HCEC 1CT (cell line): ENCODE results near the gene NRM.
"Not testable (repeated sequence)": the region's sequence is repeated elsewhere in the genome, so short reads cannot be mapped to it uniquely, and the experiment has no call there.

ENCODE experiments used
- DNase-seq: peaks from one replicate; pipeline ENCODE4 v3.0.0-alpha.2; 2017

NRM gene

GRCh38 chr6:30664994-30665767, 25.6 kb downstream of the NRM start:
- DNase-seq, result no peak

DNA sequence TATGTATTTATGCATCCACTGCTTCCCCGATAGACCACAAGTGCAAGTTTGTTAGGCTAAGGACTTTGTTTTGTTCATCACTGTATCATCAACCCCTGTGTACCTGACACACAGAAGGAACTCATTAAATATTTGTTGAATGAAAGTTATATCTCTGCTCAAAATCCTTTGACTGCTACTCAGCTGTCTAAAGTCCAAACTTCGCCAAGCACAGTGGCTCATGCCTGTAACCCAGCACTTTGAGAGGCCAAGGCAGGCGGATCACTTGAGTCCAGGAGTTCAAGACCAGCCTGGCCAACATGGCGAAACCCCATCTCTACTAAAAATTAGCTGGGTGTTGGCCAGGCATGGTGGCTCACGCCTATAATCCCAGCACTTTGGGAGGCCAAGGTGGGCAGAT, 32.9 kb downstream of the NRM start:
- not testable (repeated sequence) for DNase-seq

DNA sequence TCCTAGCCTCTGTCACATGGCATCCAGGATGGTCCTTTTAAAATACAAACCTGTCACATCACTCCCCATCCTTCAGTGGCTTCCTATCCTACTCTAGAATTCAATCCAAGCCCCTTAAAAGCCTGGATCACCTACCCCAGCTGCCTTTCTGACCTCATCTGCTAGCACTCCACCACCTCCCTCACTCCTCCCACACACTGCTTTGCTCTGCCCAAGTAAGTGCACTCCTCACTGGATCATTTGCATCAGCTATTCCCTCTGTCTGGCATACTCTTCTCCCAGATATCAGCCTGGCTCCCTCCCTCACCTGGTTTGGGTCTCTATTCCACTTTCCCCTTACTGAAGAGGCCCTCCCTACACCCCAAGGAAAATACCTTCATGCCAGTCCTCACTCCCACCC, 33.3 kb downstream of the NRM start:
- DNase-seq, result no peak

GRCh38 chr6:30656513-30656912, 34.3 kb downstream of the NRM start:
- no peak for DNase-seq

DNA sequence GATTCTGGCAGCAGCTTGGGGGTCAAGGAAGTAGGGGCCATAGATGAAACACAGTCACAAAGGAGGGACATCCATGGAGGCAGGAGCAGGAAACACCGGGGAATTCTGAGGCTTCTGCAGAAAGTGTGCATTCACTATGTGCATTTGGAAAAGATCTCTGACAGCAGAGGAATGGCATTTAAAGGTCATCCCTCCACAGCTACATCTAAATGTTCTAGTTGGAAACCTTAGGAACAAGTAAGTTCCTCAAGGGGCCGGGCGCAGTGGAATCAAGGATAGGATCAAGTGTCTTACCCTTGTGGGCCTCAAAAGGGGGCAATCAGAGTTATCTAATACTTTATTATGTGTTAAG, 35.1 kb downstream of the NRM start:
- DNase-seq, result no peak

DNA sequence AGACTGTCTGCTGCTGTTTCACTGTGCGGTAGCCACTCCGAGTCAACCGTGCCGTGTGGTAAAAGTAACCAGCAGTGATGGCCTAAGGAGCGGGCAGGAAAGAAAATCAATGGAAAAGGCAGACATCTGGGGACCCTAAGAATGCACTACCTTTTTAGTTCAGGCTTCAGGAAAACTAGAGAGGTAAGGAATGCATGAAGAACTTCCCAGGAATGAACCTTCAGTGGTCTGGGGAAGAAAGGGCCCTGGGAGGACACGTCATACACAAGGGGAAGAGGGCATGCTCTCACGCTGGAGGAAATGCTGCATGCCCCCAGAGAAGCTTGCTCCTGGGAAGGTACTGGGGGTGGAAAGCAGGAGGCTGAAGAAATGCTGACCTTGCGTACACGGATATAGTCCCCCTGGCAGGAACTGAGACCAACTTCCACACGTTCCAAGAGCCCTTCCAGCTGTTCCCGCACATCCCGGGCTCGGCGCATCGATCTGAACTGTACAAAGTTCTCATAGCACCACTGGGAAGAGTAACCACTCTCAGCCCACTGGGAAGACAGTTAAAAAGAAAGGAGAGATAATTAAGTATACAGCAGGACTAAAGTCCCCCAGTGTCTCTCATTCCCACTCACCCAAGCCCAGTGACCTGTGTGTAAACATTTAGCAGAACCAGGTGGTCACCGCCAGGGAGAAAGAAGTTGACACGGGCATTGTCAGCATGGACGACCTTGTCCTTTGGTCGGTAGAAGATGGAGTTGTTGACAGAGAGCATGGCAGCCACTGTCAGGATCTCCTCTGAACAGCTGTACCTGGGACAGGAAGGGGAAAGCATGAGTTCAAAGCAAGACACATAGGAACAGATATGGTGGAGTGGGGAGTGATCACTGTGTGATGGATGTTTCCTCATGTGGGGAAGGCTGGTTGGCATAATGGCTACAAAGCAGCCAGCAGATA, 35.7 kb downstream of the NRM start:
- DNase-seq, result no peak

DNA sequence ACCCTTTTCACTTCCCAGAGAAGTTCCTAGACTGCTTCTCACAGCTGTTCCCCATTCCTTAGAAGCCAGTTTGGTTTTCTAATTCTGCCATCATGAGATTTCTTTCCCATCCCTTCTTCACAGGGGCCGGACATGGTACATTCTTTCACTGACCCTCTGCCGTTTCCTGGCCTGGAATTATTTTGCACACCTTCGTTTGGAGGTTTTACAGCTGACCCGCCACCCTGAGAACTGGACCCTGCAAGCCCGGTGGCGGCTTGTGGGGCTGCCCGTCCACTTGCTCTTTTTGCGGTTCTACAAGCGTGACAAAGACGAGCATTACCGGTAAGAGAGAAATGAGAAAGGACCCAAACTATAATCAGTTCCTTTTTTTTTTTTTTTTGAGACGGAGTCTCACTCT, 39.6 kb downstream of the NRM start:
- DNase-seq, result no peak

DNA sequence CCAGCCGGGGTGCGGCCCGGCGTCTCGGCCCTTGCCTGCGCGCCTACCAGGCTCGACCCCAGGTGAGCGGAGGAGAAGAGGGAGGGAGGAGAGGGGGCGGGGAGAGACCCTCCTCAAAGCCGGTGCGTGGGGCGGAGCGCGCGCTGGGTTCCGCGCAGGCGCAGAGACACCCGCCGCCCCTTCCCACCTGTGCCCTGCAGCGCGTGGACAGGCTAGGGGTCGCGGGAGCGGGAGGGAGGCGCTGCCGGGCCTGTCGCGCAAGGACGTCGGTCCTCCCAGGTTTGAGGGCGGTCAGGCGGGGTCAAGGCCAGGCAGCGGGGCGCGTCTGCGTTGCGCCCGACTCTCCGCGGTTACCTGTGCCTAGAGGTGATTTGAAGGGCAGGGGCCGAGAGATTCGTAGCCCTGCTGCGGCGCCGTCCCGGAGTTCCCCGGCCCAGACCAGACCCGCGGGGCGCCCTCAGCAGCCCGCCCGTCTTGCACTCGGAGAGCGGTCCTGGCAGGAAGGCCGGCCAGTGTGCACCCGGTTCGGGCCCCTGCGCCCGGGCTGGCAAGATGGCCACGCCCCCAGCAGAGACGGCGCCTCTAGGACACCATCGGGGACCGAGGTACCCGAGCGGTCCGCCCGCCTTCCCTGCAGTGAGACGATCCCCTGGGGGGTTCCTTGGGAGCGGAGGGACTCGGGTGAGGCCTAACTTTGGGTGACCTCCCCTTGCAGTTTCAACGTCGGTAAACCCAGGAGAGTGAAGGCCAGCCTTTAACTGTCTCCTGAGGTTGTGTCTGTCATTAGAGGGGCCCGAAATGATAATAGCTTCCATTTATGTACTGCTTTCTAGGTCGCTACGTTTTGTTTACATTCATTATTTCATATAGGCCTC, 43.3 kb downstream of the NRM start:
- DNase-seq, result peak; percentile 49

DNA sequence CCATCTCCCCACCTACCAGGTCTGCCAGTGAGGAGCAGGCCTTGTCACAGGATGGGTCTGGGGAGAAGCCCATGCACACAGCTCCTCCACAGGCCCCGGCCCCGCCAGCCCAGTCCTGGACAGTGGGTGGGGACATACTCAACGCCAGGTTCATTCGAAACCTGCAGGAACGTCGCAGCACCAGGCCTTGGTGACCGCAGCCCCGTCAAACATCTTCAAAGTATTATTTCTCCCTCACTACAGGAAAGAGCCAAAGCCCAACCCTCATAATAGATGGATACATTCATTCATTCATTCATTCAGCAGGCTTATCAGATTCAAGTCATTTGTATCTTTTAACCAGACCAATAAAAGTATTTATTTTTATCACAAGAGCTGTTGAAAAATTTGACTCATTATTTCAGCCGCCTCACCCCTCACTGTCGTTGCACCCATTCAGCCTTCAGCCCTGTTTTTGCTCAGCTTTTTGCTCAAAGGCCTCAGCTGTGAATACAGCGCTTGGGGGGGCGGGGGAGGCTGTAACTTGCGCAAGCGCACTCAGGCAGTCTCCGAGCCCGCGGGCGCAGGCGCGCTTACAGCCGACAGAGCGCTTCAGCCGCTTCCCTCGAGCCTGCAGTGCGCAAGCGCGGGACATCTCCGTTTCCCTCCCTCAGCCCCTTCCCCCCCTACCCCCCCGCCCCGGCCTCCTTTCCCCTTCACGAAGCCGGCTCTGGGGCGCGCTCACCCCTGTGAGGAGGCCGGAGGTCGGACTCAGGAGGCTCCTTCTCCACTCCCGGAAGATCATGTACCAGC, 44.1 kb downstream of the NRM start, which contains the start of gene C6orf136:
Gene C6orf136, plus strand, starts transcription at position 684 of the 792 bp plus-strand sequence. Its CDS starts 99 bp downstream, at position 783.
- DNase-seq, result peak; percentile 87

DNA sequence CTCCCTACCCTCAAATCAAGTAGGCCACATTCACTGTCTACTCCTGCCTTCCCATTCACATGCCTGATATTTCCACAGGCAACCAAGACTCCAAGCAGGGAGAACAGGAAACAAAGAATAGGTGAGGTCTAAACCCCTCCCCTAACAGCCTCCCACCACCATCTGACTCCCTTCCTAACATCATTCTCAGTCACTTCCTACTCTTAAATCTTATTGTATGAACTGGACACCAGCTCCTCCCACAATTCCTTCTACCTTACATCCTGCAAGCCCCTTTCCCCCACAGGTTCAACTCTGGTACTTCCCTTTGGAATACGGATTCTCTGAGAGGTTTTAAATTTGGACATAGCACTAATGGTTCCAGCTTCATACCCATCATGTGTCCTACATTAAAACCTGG, 44.8 kb downstream of the NRM start:
- no peak for DNase-seq

- no peak for DNase-seq
Measured at GRCh38 chr6:30644769-30645168, 46.0 kb downstream of the NRM start.

GRCh38 chr6:30643656-30644055, 47.1 kb downstream of the NRM start:
- no peak for DNase-seq

DNA sequence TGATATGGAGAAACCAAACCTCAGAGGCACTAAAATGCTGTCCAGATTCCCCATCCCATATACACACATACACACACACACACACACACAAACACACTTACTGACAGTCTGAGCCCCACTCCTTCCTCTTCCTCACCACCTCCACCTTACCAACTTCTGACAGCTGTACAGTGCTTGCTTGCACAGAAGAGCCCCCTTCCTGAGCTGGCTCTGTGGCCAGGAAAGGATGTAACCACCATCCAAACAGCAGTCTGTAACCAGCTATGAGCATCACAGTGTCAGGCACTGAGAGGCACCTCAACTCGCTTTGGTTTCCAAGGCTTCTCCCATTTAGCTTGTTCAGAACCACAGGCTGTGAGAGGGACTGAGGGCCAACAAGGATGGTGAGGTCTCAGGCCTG, 49.7 kb downstream of the NRM start:
- DNase-seq, result no peak

DNA sequence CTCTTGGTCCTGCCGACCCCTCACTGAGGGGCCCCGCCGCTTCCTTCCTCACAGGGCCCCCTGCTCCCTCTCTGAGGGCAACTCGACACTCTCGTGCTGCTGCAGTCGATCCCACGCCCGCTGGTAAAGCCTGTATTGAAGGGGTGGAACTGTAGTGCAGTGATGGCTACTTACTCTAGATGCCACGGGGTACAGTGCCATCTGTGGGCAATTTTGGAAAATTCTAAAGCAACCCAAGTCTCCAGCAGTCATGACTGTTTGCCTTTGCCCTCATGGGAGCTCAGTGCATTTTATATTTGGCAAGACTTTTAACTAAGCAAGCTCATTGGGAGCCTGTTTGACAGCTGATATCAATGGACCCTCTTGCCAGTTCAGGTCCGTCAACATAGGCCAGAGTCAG, 50.3 kb downstream of the NRM start:
- DNase-seq, result no peak
